Hippocampal formation (tissue), 2 donors: ENCODE data around the gene B3GNT2.
"Not testable (repeated sequence)": the region's sequence is repeated elsewhere in the genome, so short reads cannot be mapped to it uniquely, and the experiment has no call there.

Source experiments
- DNase-seq, 2 donors: peaks; one replicate each; lab custom pipeline; 2025; lab: John Stamatoyannopoulos, UW

B3GNT2 gene

GRCh38 chr2:62238236-62238635 is 42.3 kb downstream of the B3GNT2 start:
- no peak for DNase-seq

- DNase-seq, result no peak
Measured at GRCh38 chr2:62240546-62240945, 44.6 kb downstream of the B3GNT2 start.

DNA sequence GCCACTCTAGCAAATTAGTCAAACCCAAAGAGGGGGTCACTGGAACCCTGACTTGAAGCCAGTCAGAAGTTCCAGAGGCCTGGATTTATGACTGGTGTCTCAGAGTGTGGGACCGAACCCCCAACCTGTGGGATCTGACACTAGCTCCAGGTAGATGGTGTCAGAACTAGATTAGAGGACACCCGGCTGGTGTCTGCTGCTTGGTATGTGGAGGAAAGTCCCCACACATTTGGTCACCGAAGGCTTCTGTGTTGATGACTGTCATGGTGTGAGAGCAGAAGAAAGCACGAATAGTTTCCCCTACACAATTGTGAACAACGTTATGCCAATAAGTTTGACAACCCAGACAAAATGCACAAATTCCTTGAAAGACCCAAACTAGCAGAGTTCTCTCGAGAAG is 48.1 kb downstream of the B3GNT2 start:
- DNase-seq, result no peak

DNA sequence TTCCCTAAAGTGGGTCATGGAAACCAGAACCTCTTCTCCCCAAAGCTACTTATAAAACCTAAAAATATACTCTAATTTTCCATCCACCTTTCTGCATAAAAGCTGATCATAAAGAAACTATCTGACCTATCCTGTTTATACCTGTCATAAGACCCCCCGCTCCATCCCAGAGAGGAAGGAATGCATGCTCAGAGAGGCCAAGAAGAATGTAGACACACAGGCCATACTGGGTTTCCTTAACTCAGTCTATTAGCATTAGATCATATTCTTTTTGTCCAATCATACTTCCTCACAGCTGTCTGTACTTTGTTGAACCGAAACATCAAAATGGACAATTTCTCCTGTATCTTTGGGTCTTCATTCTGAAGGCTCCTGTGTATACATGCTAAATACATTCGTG is 52.3 kb downstream of the B3GNT2 start:
- DNase-seq, result no peak

DNA sequence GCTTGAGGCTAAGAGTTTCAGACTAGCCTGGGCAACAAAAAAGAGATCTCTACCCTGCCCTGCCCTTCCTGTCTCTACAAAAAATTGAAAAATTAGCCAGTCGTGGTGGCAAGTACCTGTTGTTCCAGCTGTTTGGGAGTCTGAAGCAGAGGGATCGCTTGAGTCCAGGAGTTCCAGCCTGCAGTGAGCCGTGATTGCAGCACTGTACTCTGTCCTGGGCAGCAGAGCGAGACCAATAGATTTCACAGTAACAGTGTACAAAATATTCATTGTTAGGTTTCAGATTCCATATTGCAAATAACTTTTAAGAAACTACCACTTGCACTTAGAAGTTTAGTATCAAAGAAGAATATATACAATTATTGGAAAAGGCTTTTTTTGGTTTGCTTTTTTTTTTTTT is 54.3 kb downstream of the B3GNT2 start:
- DNase-seq, result no peak

DNA sequence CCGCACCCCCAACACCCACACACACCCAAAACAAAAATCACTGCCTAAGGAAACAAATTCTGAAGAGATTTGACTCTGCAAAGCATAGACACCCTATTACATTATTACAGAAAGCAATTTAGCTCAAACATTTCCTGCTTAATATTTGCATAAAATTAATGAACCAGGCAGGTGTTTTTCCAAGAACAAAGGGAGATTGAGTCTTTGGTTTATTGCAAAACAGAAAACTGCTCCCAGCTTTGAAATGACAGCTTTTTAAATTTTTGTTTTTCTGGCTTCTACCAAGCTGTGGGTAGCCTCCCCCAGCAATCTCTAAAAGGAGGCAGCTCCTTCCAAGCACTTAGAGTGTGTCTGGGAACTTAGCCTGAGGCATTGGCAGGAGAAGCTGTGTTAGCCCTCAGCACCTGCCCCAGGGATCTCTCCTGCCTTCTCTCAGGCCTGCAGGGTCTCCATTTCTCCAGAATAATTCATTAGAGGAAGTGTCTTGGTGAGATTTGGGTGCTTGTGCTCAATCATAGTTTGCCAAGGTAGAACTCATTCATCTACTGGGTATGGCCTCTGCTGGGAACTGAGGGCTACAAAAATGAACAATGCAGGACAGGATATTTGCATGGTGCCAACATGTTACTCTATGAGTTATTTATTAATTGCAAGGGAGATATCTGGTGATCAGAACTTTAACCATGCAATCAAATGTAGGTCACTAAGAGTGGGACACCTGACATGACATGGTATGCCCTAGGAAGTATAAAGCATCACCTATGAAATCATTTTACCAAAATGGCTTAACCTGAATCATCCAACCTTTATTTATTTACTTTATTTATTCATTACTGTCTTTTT is 58.7 kb downstream of the B3GNT2 start:
- no peak for DNase-seq

- DNase-seq, result no peak
Measured at GRCh38 chr2:62257466-62257865, 61.6 kb downstream of the B3GNT2 start.

GRCh38 chr2:62263076-62263715 is 67.3 kb downstream of the B3GNT2 start:
- no peak for DNase-seq

- DNase-seq, result no peak
Measured at GRCh38 chr2:62264186-62264585, 68.3 kb downstream of the B3GNT2 start.

DNA sequence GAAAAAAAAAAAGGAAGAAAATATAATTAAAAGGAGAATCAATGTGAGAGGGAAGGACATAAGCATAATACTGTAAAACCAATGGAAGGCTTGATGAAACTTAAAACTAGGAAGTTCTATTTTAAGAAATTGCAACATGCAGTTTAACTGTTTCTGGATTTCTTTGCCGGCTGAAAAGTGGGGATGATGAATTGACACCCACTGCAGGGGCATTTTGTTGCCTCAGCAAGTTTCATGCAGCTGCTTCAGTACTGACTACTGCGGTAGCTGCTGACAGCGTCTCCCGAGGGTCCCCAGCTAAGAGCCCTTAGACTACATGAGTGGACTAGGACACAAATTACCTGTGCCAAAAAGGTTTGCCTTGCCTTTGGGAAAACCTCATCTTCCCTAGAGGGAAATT is 69.2 kb downstream of the B3GNT2 start:
- DNase-seq, result no peak

GRCh38 chr2:62266433-62267038 is 70.6 kb downstream of the B3GNT2 start:
- DNase-seq, result no peak

GRCh38 chr2:62267696-62268095 is 71.8 kb downstream of the B3GNT2 start:
- DNase-seq, result no peak

GRCh38 chr2:62268681-62269188 is 72.8 kb downstream of the B3GNT2 start:
- not testable (repeated sequence) for DNase-seq

- no peak for DNase-seq
Measured at GRCh38 chr2:62270728-62271127, 74.8 kb downstream of the B3GNT2 start.
